Measurements from ENCODE around the gene MFSD6L.

The MFSD6L gene

GRCh38 chr17:8753136-8753975, 45.8 kb downstream of the MFSD6L start:
- in situ Hi-C loops (cut with HindIII; ENCODE audit: low sequenced_read_pairs), result loop anchor here (25.0 kb wide), 1 partner anchor 341 kb away; no protein-coding TSS in a partner anchor
- TF ChIP-seq CTCF (IDR thresholded peaks at IDR 0.05; ENCODE audit: low read depth, low read length, missing control alignments), result no peak
- no peak overlapping the region for H3K4me3 ChIP-seq (ENCODE audit: low read depth, low read length)
- no peak for DNase-seq (ENCODE audit: low read depth)

GRCh38 chr17:8749616-8750015, 49.5 kb downstream of the MFSD6L start:
- no peak for TF ChIP-seq CTCF (IDR thresholded peaks at IDR 0.05; ENCODE audit: low read depth, low read length, missing control alignments)
- H3K4me3 ChIP-seq (ENCODE audit: low read depth, low read length), result no peak overlapping the region
- in situ Hi-C loops (cut with HindIII; ENCODE audit: low sequenced_read_pairs), result loop anchor here (25.0 kb wide), 1 partner anchor 337 kb away; no protein-coding TSS in a partner anchor
- DNase-seq (ENCODE audit: low read depth), result no peak

GRCh38 chr17:8747742-8748141, 51.4 kb downstream of the MFSD6L start:
- in situ Hi-C loops (cut with HindIII; ENCODE audit: low sequenced_read_pairs), result no loop called here
- TF ChIP-seq CTCF (IDR thresholded peaks at IDR 0.05; ENCODE audit: low read depth, low read length, missing control alignments), result no peak
- DNase-seq (ENCODE audit: low read depth), result no peak
- H3K4me3 ChIP-seq (ENCODE audit: low read depth, low read length), result no peak overlapping the region

Data from astrocyte of the cerebellum (primary cell).